Fibroblast of lung (primary cell): Measurements from ENCODE around the gene HS3ST2. TPM values are rescaled to one million over a fixed set of nuclear protein-coding genes. Genes with fewer than 3 reads are reported as not detected.
"Not testable (repeated sequence)": the region's sequence is repeated elsewhere in the genome, so short reads cannot be mapped to it uniquely, and the experiment has no call there.

Experiments used
- DNase-seq, 2 donors: peaks; one replicate each; pipeline versions ENCODE4 v3.0.0 to v3.0.0-alpha.2; 2010; ENCODE audit warnings: low read depth in 2 of 2
- H2AFZ ChIP-seq: 2 replicates; pipeline ENCODE4 v1.5.1; 2012; ENCODE audit warnings: low read length, control low read depth, inconsistent platforms
- H3K27ac ChIP-seq: 2 replicates; pipeline ENCODE4 v1.5.1; 2011; ENCODE audit warnings: low read length, control low read depth; ENCODE audit not compliant: insufficient read depth
- H3K27me3 ChIP-seq: 2 replicates; pipeline ENCODE4 v1.5.1; 2011; ENCODE audit warnings: mild to moderate bottlenecking, low read length; ENCODE audit not compliant: control insufficient read depth, insufficient read depth
- H3K36me3 ChIP-seq: 2 replicates; pipeline ENCODE4 v1.5.1; 2011; ENCODE audit warnings: low read length; ENCODE audit not compliant: control insufficient read depth, insufficient read depth
- H3K4me1 ChIP-seq: 2 replicates; pipeline ENCODE4 v1.5.1; 2011; ENCODE audit warnings: low read length; ENCODE audit not compliant: control insufficient read depth, insufficient read depth; ENCODE audit errors: extremely low read depth
- H3K4me2 ChIP-seq: 2 replicates; pipeline ENCODE4 v1.5.1; 2011; ENCODE audit warnings: low read length, control low read depth; ENCODE audit not compliant: insufficient read depth; ENCODE audit errors: extremely low read depth
- H3K4me3 ChIP-seq, 4 experiments: fragments of 200-600 bp in 1 of 4; sonication (generic) in 1 of 4; replicated peaks in 1 of 4; 2 replicates each; pipeline ENCODE4 v1.5.1; 2011 to 2016; ENCODE audit warnings: low read length in 4 of 4, low read depth in 3 of 4, mild to moderate bottlenecking in 3 of 4, control low read depth in 2 of 4, inconsistent platforms in 1 of 4, mixed read lengths in 1 of 4; ENCODE audit not compliant: insufficient read depth in 1 of 4; ENCODE audit errors: control extremely low read depth in 1 of 4
- H3K79me2 ChIP-seq: 2 replicates; pipeline ENCODE4 v1.5.1; 2012; ENCODE audit warnings: mild to moderate bottlenecking, low read length, inconsistent platforms; ENCODE audit not compliant: control insufficient read depth, insufficient read depth
- H3K9ac ChIP-seq: 2 replicates; pipeline ENCODE4 v1.5.1; 2011; ENCODE audit warnings: mild to moderate bottlenecking, low read length, control low read depth; ENCODE audit not compliant: insufficient read depth
- H3K9me3 ChIP-seq: 2 replicates; pipeline ENCODE4 v1.5.1; 2012; ENCODE audit warnings: low read depth, low read length; ENCODE audit not compliant: control insufficient read depth, insufficient read depth
- H4K20me1 ChIP-seq: 2 replicates; pipeline ENCODE4 v1.5.1; 2011; ENCODE audit warnings: low read length; ENCODE audit not compliant: control insufficient read depth, insufficient read depth; ENCODE audit errors: extremely low read depth
- CTCF ChIP-seq, 2 donors: IDR thresholded peaks in 1 of 2; conservative IDR thresholded peaks in 1 of 2; 1 replicate in 1 of 2; 2 replicates in 1 of 2; pipeline ENCODE4 v1.5.1; 2011 to 2012; ENCODE audit warnings: low read length in 2 of 2, control low read depth in 1 of 2, inconsistent platforms in 1 of 2, low read depth in 1 of 2, mild to moderate bottlenecking in 1 of 2
- EZH2 ChIP-seq: IDR thresholded peaks from 2 replicates; pipeline ENCODE4 v1.5.1; 2012; ENCODE audit warnings: low read length, control low read depth, mild to moderate bottlenecking; ENCODE audit errors: missing control alignments
- polyA plus RNA-seq, 2 donors: library from polyadenylated mRNA; depleted of rRNA in 1 of 2; stranded (reverse) in 1 of 2; unstranded in 1 of 2; fragments of >200 nt; gene quantifications; 2 replicates each; pipeline ENCODE4 v1.2.1, GENCODE V29; 2011 to 2012; ENCODE audit warnings: missing spikeins in 1 of 2
- total RNA-seq: library from RNA; depleted of rRNA; stranded (reverse); fragments of >200 nt; gene quantifications from 2 replicates; pipeline ENCODE4 v1.2.1, GENCODE V29; 2014

HS3ST2 gene
- total and polyA plus RNA-seq, 2 donors (not counting 1 experiment from before 2014, with no cell fraction given), result not detected

- H3K4me1 ChIP-seq, result no peaks in the 10 kb centered on the region
- H3K79me2 ChIP-seq, result no peaks in the 10 kb centered on the region
- H4K20me1 ChIP-seq, result no peaks in the 10 kb centered on the region
- H3K9ac ChIP-seq, result no peak overlapping the region
- H3K9me3 ChIP-seq, result no peaks in the 10 kb centered on the region
- no peak overlapping the region for H3K27ac ChIP-seq
- no peak overlapping the region for H2AFZ ChIP-seq
- DNase-seq, result no peak
- H3K4me2 ChIP-seq, result no peak overlapping the region
- no peaks in the 10 kb centered on the region for H3K36me3 ChIP-seq
- peaks cover 7% of the 10 kb centered on the region for H3K27me3 ChIP-seq
- no peak overlapping the region for H3K4me3 ChIP-seq
- no peak for TF ChIP-seq CTCF (conservative IDR thresholded peaks at IDR 0.05 in 1 of 2, IDR thresholded peaks at IDR 0.05 in 1 of 2; ENCODE audit: low read depth in 1 of 2, low read length in 2 of 2)
- no peak for TF ChIP-seq EZH2
Observed at GRCh38 chr16:22816475-22816874, 2.5 kb downstream of the HS3ST2 start.

GRCh38 chr16:22818736-22819135 is 4.8 kb downstream of the HS3ST2 start:
- DNase-seq, H3K4me1 ChIP-seq, H4K20me1 ChIP-seq, H2AFZ ChIP-seq, H3K4me3 ChIP-seq, H3K27me3 ChIP-seq, H3K9me3 ChIP-seq, H3K79me2 ChIP-seq, H3K4me2 ChIP-seq, H3K36me3 ChIP-seq, H3K9ac ChIP-seq, H3K27ac ChIP-seq: not testable (repeated sequence)

GRCh38 chr16:22838681-22839080 is 24.7 kb downstream of the HS3ST2 start:
- H4K20me1 ChIP-seq, result no peaks in the 10 kb centered on the region
- TF ChIP-seq CTCF (conservative IDR thresholded peaks at IDR 0.05 in 1 of 2, IDR thresholded peaks at IDR 0.05 in 1 of 2; ENCODE audit: low read depth in 1 of 2, low read length in 2 of 2), result no peak
- TF ChIP-seq EZH2, result no peak
- no peak overlapping the region for H3K4me3 ChIP-seq
- H3K4me2 ChIP-seq, result no peak overlapping the region
- no peak overlapping the region for H3K27ac ChIP-seq
- H3K9ac ChIP-seq, result no peak overlapping the region
- no peak for DNase-seq
- H3K79me2 ChIP-seq, result no peaks in the 10 kb centered on the region
- no peaks in the 10 kb centered on the region for H3K27me3 ChIP-seq
- no peak overlapping the region for H2AFZ ChIP-seq
- no peaks in the 10 kb centered on the region for H3K36me3 ChIP-seq
- no peaks in the 10 kb centered on the region for H3K9me3 ChIP-seq
- no peaks in the 10 kb centered on the region for H3K4me1 ChIP-seq

- H3K36me3 ChIP-seq, H3K4me1 ChIP-seq, DNase-seq, H2AFZ ChIP-seq, H4K20me1 ChIP-seq, H3K9ac ChIP-seq, H3K9me3 ChIP-seq, H3K4me3 ChIP-seq, H3K27me3 ChIP-seq, H3K4me2 ChIP-seq, H3K79me2 ChIP-seq, H3K27ac ChIP-seq: not testable (repeated sequence)
Observed at GRCh38 chr16:22842031-22842430, 28.1 kb downstream of the HS3ST2 start.
